PC-3 (cell line): Measurements from ENCODE around the gene ELK4. TPM values are rescaled to one million over a fixed set of nuclear protein-coding genes. Genes with fewer than 3 reads are reported as not detected.
A peak's percentile ranks its signal among the peaks of the same experiment; 100 is the strongest.

Experiments used
- ATAC-seq: fragments of 200-7000 bp; cut with Tn5 transposase; 2 replicates; pipeline ENCODE4 v1.9.1; 2020; ENCODE audit warnings: mild to moderate bottlenecking, moderate library complexity
- BruUV-seq: library from RNA; stranded (reverse); fragments of 400-500 nt; replicated peaks from 2 replicates; lab custom pipeline; 2021; lab: Mats Ljungman, UMichigan
- CTCF ChIA-PET: fragments of 300-600 bp; sonication (Branson Sonifier 250); formaldehyde crosslinking; loops from one replicate; lab custom pipeline; 2022; ENCODE audit warnings: antibody characterized with exemption; lab: Charles Lee
- POLR2A ChIA-PET: fragments of 300-600 bp; sonication (Branson Sonifier 250); formaldehyde crosslinking; loops from one replicate; lab custom pipeline; 2022; ENCODE audit warnings: antibody characterized with exemption; ENCODE audit not compliant: unreplicated experiment; lab: Charles Lee
- DNase-seq: peaks from one replicate; pipeline ENCODE4 v3.0.0-alpha.2; 2015
- H2AFZ ChIP-seq: fragments of 300-600 bp; sonication (generic); 2 replicates; pipeline ENCODE4 v1.6.0; 2016; ENCODE audit warnings: antibody characterized with exemption, low read length
- H3F3A ChIP-seq: fragments of 300-600 bp; sonication (generic); one replicate; pipeline ENCODE4 v1.6.0; 2017; ENCODE audit warnings: antibody characterized with exemption, low read length, control low read depth, mild to moderate bottlenecking; ENCODE audit not compliant: unreplicated experiment
- H3K27ac ChIP-seq: fragments of 300-600 bp; sonication (generic); 2 replicates; pipeline ENCODE4 v1.5.1; 2016; ENCODE audit warnings: mild to moderate bottlenecking, low read length
- H3K27me3 ChIP-seq: fragments of 300-600 bp; sonication (generic); 2 replicates; pipeline ENCODE4 v1.6.1; 2016; ENCODE audit warnings: low read length, mixed read lengths
- H3K36me3 ChIP-seq: fragments of 300-600 bp; sonication (generic); 2 replicates; pipeline ENCODE4 v1.6.1; 2016; ENCODE audit warnings: low read depth, mixed run types, low read length, mixed read lengths
- H3K4me1 ChIP-seq: fragments of 300-600 bp; sonication (generic); 2 replicates; pipeline ENCODE4 v1.5.1; 2016; ENCODE audit warnings: low read length; ENCODE audit not compliant: insufficient read depth
- H3K4me2 ChIP-seq: fragments of 300-600 bp; sonication (generic); 2 replicates; pipeline ENCODE4 v1.6.0; 2016; ENCODE audit warnings: low read length
- H3K4me3 ChIP-seq: fragments of 300-600 bp; sonication (generic); 2 replicates; pipeline ENCODE4 v1.5.1; 2016; ENCODE audit warnings: mild to moderate bottlenecking, low read length, mixed read lengths
- H3K79me2 ChIP-seq: fragments of 300-600 bp; sonication (generic); 2 replicates; pipeline ENCODE4 v1.6.1; 2017; ENCODE audit warnings: low read length, mixed read lengths
- H3K9ac ChIP-seq: fragments of 300-600 bp; sonication (generic); 2 replicates; pipeline ENCODE4 v1.6.0; 2016; ENCODE audit warnings: mild to moderate bottlenecking, low read length
- H3K9me2 ChIP-seq: fragments of 300-600 bp; sonication (generic); replicated peaks from 2 replicates; pipeline ENCODE4 v1.6.1; 2016; ENCODE audit warnings: mixed run types, low read length, mixed read lengths
- H3K9me3 ChIP-seq: fragments of 300-600 bp; sonication (generic); 2 replicates; pipeline ENCODE4 v1.6.1; 2016; ENCODE audit warnings: low read length, mixed read lengths
- H4K20me1 ChIP-seq: fragments of 300-600 bp; sonication (generic); 2 replicates; pipeline ENCODE4 v1.6.1; 2016; ENCODE audit warnings: low read length, mixed read lengths
- EZH2 ChIP-seq: fragments of 300-600 bp; sonication (generic); IDR thresholded peaks from one replicate; pipeline ENCODE4 v1.6.1; 2017; ENCODE audit warnings: antibody characterized with exemption, mild to moderate bottlenecking, low read length; ENCODE audit not compliant: unreplicated experiment
- EZH2phosphoT487 ChIP-seq: fragments of 300-600 bp; sonication (generic); IDR thresholded peaks from 2 replicates; pipeline ENCODE4 v1.6.1; 2018; ENCODE audit warnings: mild to moderate bottlenecking, antibody characterized with exemption, low read length, borderline replicate concordance
- intact Hi-C: fragments of 100-400 bp; cut with micrococcal nuclease; formaldehyde crosslinking; loops from 2 replicates; pipeline ENCODE4 v1.9.0; 2023
- total RNA-seq: library from RNA; depleted of rRNA; stranded (reverse); fragments of >200 nt; gene quantifications from 2 replicates; pipeline ENCODE4 v1.2.3, GENCODE V29; 2014; rRNA removed
- TF ChIP-seq, protein P1 (sequence below): fragments of 300-600 bp; sonication (generic); conservative IDR thresholded peaks from 2 replicates; pipeline ENCODE4 v1.5.1; 2017; ENCODE audit warnings: antibody characterized with exemption, low read depth, mild to moderate bottlenecking, low read length

Gene ELK4
- total RNA-seq, 1 experiment from 2014 or later: 16.3 TPM

- Histone ChIP-seq H2AFZ (no peak overlapping the region), H4K20me1 (no peaks in the 10 kb centered on the region), H3K4me2 (peak overlapping the region; percentile 30), H3K4me1 (peaks cover 7% of the 10 kb centered on the region), H3K27me3 (peaks cover 10% of the 10 kb centered on the region; the same call in 1 of the 2 replicates), H3K9me3 (no peaks in the 10 kb centered on the region), H3K79me2 (no peaks in the 10 kb centered on the region), H3K9me2 (no peaks in the 10 kb centered on the region), H3K4me3 (no peak overlapping the region), H3K36me3 (no peaks in the 10 kb centered on the region), H3K27ac (no peak overlapping the region), H3F3A (no peaks in the 10 kb centered on the region), H3K9ac (no peak overlapping the region)
- ATAC-seq (peak; percentile 83), DNase-seq (peak; percentile 62)
- TF ChIP-seq, protein P1, sequence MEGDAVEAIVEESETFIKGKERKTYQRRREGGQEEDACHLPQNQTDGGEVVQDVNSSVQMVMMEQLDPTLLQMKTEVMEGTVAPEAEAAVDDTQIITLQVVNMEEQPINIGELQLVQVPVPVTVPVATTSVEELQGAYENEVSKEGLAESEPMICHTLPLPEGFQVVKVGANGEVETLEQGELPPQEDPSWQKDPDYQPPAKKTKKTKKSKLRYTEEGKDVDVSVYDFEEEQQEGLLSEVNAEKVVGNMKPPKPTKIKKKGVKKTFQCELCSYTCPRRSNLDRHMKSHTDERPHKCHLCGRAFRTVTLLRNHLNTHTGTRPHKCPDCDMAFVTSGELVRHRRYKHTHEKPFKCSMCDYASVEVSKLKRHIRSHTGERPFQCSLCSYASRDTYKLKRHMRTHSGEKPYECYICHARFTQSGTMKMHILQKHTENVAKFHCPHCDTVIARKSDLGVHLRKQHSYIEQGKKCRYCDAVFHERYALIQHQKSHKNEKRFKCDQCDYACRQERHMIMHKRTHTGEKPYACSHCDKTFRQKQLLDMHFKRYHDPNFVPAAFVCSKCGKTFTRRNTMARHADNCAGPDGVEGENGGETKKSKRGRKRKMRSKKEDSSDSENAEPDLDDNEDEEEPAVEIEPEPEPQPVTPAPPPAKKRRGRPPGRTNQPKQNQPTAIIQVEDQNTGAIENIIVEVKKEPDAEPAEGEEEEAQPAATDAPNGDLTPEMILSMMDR: no peak
- no peak for TF ChIP-seq EZH2phosphoT487
- TF ChIP-seq EZH2: no peak
- CTCF ChIA-PET: interaction anchor here (1.1 kb wide), 1 partner anchor 35 kb away, joined by 3 read pairs; no protein-coding TSS in a partner anchor
- POLR2A ChIA-PET: no interaction called here
- intact Hi-C loops: no loop called here
- BruUV-seq: no TSS peak
Observed at GRCh38 chr1:205563927-205564441, 67.8 kb downstream of the ELK4 start.

GRCh38 chr1:205561501-205562203, 70.2 kb downstream of the ELK4 start:
- CTCF ChIA-PET: no interaction called here
- BruUV-seq: no TSS peak

More at GRCh38 chr1:205561501-205562203, 70.2 kb downstream of the ELK4 start:
- Histone ChIP-seq H2AFZ (no peak overlapping the region), H3K36me3 (no peaks in the 10 kb centered on the region), H3K79me2 (no peaks in the 10 kb centered on the region), H3K27ac (no peak overlapping the region), H3K4me2 (no peak overlapping the region), H3K27me3 (no peaks in the 10 kb centered on the region), H3K4me1 (peaks cover 7% of the 10 kb centered on the region), H3K9me3 (no peaks in the 10 kb centered on the region), H3K4me3 (no peak overlapping the region), H4K20me1 (no peaks in the 10 kb centered on the region), H3K9me2 (no peaks in the 10 kb centered on the region), H3K9ac (no peak overlapping the region), H3F3A (no peaks in the 10 kb centered on the region)
- intact Hi-C loops: no loop called here
- DNase-seq (no peak), ATAC-seq (no peak)
- POLR2A ChIA-PET: interaction anchor here (0.6 kb wide), 1 partner anchor 1254 kb away, joined by 3 read pairs; no protein-coding TSS in a partner anchor
- no peak for TF ChIP-seq EZH2

Other genes with a start within 250 kb of the ELK4 start
- 4.0 TPM in 1 of 2 replicates, not detected in the other for gene LEMD1, start 210.0 kb downstream of the ELK4 start, total RNA-seq
- 1.5 and 1.6 TPM in 2 replicates for gene BLACAT1, start 176.0 kb downstream of the ELK4 start, total RNA-seq
- gene CDK18, start 127.3 kb downstream of the ELK4 start, total RNA-seq: 13.2 and 16.4 TPM in 2 replicates
- gene SLC45A3, start 48.5 kb upstream of the ELK4 start, total RNA-seq: 33.2 and 37.6 TPM in 2 replicates
- gene NUCKS1, start 118.2 kb upstream of the ELK4 start, total RNA-seq: 101 and 122 TPM in 2 replicates
- 7.4 and 7.9 TPM in 2 replicates for gene RAB29, start 143.5 kb upstream of the ELK4 start, total RNA-seq
- gene SLC41A1, start 181.2 kb upstream of the ELK4 start, total RNA-seq: 17.2 and 22.8 TPM in 2 replicates
- not detected in 2 replicates for gene PM20D1, start 218.1 kb upstream of the ELK4 start, total RNA-seq